K562 (cell line): Measurements from ENCODE around the gene PIK3CA. TPM values are rescaled to one million over a fixed set of nuclear protein-coding genes. Genes with fewer than 3 reads are reported as not detected.

Experiments used
- ATAC-seq: fragments of 200-7000 bp; cut with Tn5 transposase; 3 replicates; pipeline ENCODE4 v1.9.1; 2020; ENCODE audit warnings: moderate library complexity
- BruUV-seq: library from RNA; stranded (reverse); fragments of 400-500 nt; replicated peaks from 2 replicates; lab custom pipeline; 2021; lab: Mats Ljungman, UMichigan
- CTCF ChIA-PET: fragments of 300-600 bp; formaldehyde crosslinking; extraction: SDS; loops from one replicate; lab custom pipeline; 2021; ENCODE audit warnings: low intra/inter-chr PET ratio; lab: Yijun Ruan, JAX
- POLR2A ChIA-PET: fragments of 300-600, 350-650 bp; sonication (Branson Sonifier 250); formaldehyde crosslinking; extraction: SDS; loops from one replicate; lab custom pipeline; 2021; ENCODE audit warnings: antibody characterized with exemption, inconsistent platforms; lab: Yijun Ruan, JAX
- DNase-seq, 4 experiments: peaks; one replicate each; pipeline versions ENCODE4 v3.0.0 to v3.0.0-alpha.2; 2011 to 2018; ENCODE audit warnings: low spot score in 3 of 4, mixed read lengths in 3 of 4; ENCODE audit errors: extremely low read depth in 1 of 4
- FAIRE-seq: peaks from 2 replicates; lab custom pipeline; 2011; peaks lifted over from hg19 to GRCh38; lab: Jason Lieb, UNC
- H2AFZ ChIP-seq: 2 replicates; pipeline ENCODE4 v1.6.0; 2011; ENCODE audit warnings: low read depth, low read length, control low read depth, inconsistent platforms
- H3K27ac ChIP-seq: fragments of 200-600 bp; 3 replicates; pipeline ENCODE4 v1.8.0; 2011; ENCODE audit warnings: low read depth, mild to moderate bottlenecking, control low read depth, inconsistent platforms, low read length, moderate library complexity, mixed read lengths; ENCODE audit errors: extremely low read depth
- H3K27me3 ChIP-seq, 2 experiments: fragments of 300-600 bp in 1 of 2; 2 replicates in 1 of 2; 3 replicates in 1 of 2; pipeline versions ENCODE4 v1.6.0 to v1.8.0; 2011; ENCODE audit warnings: inconsistent platforms in 2 of 2, low read length in 2 of 2, mild to moderate bottlenecking in 1 of 2, mixed read lengths in 1 of 2, moderate library complexity in 1 of 2; ENCODE audit not compliant: control insufficient read depth in 2 of 2, insufficient read depth in 2 of 2
- H3K36me3 ChIP-seq: fragments of 300-600 bp; 3 replicates; pipeline ENCODE4 v1.8.0; 2011; ENCODE audit warnings: mild to moderate bottlenecking, low read length, inconsistent platforms; ENCODE audit not compliant: control insufficient read depth, insufficient read depth
- H3K4me1 ChIP-seq, 2 experiments: fragments of 200-600 bp in 1 of 2; replicated peaks in 1 of 2; 2 replicates in 1 of 2; 3 replicates in 1 of 2; pipeline versions ENCODE4 v1.5.1 to v1.8.0; 2011; ENCODE audit warnings: inconsistent platforms in 2 of 2, low read length in 2 of 2, mild to moderate bottlenecking in 1 of 2, mixed read lengths in 1 of 2, moderate library complexity in 1 of 2; ENCODE audit not compliant: control insufficient read depth in 2 of 2, insufficient read depth in 2 of 2
- H3K4me2 ChIP-seq: 2 replicates; pipeline ENCODE4 v1.6.1; 2011; ENCODE audit warnings: low read length, control low read depth, inconsistent platforms, mixed read lengths; ENCODE audit not compliant: insufficient read depth
- H3K4me3 ChIP-seq: fragments of 200-600 bp; sonication (generic), shearing (Covaris generic); 2 replicates; pipeline ENCODE4 v1.5.1; 2016; ENCODE audit warnings: control low read depth, inconsistent platforms
- H3K79me2 ChIP-seq: fragments of 200-600 bp; 3 replicates; pipeline ENCODE4 v1.8.0; 2011; ENCODE audit warnings: low read length, inconsistent platforms; ENCODE audit not compliant: control insufficient read depth, insufficient read depth
- H3K9ac ChIP-seq, 2 experiments: 2 replicates each; pipeline versions ENCODE4 v1.6.0 to v1.6.1; 2011; ENCODE audit warnings: low read depth in 2 of 2, low read length in 2 of 2, control low read depth in 1 of 2, inconsistent platforms in 1 of 2, mild to moderate bottlenecking in 1 of 2, mixed read lengths in 1 of 2; ENCODE audit not compliant: insufficient read depth in 1 of 2
- H3K9me1 ChIP-seq: one replicate; pipeline ENCODE4 v1.6.0; 2011; ENCODE audit warnings: inconsistent platforms, mild to moderate bottlenecking, low read length, moderate library complexity; ENCODE audit not compliant: control insufficient read depth, insufficient read depth
- H3K9me3 ChIP-seq: replicated peaks from 2 replicates; pipeline ENCODE4 v1.5.1; 2011; ENCODE audit warnings: low read depth, low read length, inconsistent platforms; ENCODE audit not compliant: control insufficient read depth, insufficient read depth
- H4K20me1 ChIP-seq: replicated peaks from 2 replicates; pipeline ENCODE4 v1.6.1; 2011; ENCODE audit warnings: low read length, inconsistent platforms, mixed read lengths; ENCODE audit not compliant: control insufficient read depth, insufficient read depth
- C11orf30 ChIP-seq: fragments of 450-650 bp; IDR thresholded peaks from 2 replicates; pipeline ENCODE4 v1.6.1; 2016; ENCODE audit warnings: low read depth, mild to moderate bottlenecking
- CBFA2T2 ChIP-seq: fragments of 450-650 bp; conservative IDR thresholded peaks from 2 replicates; pipeline ENCODE4 v1.6.1; 2017; ENCODE audit warnings: mild to moderate bottlenecking
- CEBPB ChIP-seq: fragments of 450-650 bp; IDR thresholded peaks from 2 replicates; pipeline ENCODE4 v1.6.1; 2016; ENCODE audit warnings: missing genetic modification characterization, missing compliant biosample characterization
- MAFK ChIP-seq: IDR thresholded peaks from 2 replicates; pipeline ENCODE4 v1.6.1; 2011; ENCODE audit warnings: low read length, improper control_type of control experiment
- NCOA4 ChIP-seq: fragments of 450-650 bp; IDR thresholded peaks from 2 replicates; pipeline ENCODE4 v1.6.1; 2018; ENCODE audit warnings: mild to moderate bottlenecking; ENCODE audit not compliant: partially characterized antibody
- PHF8 ChIP-seq: fragments of 200-600 bp; sonication (generic); IDR thresholded peaks from 2 replicates; pipeline ENCODE4 v1.6.1; 2012; ENCODE audit warnings: mixed run types, mild to moderate bottlenecking, inconsistent platforms, low read length, moderate library complexity, borderline replicate concordance
- TAF7 ChIP-seq: fragments of 450-650 bp; IDR thresholded peaks from 2 replicates; pipeline ENCODE4 v1.6.1; 2016; ENCODE audit warnings: missing genetic modification characterization, missing compliant biosample characterization
- YBX1 ChIP-seq: fragments of 450-650 bp; IDR thresholded peaks from 2 replicates; pipeline ENCODE4 v1.7.1; 2016; ENCODE audit warnings: mild to moderate bottlenecking
- ZNF316 ChIP-seq: fragments of 450-650 bp; IDR thresholded peaks from 2 replicates; pipeline ENCODE4 v1.6.1; 2016
- ZNF507 ChIP-seq: conservative IDR thresholded peaks from 2 replicates; pipeline ENCODE4 v1.6.1; 2017; ENCODE audit warnings: missing genetic modification characterization, missing compliant biosample characterization
- ZNF696 ChIP-seq: fragments of 250-450 bp; sonication (Bioruptor Pico); conservative IDR thresholded peaks from 2 replicates; pipeline ENCODE4 v1.4.0; 2020; ENCODE audit warnings: mild to moderate bottlenecking, moderate library complexity
- WGBS: fragments of 100-300 bp; shearing (Covaris generic); methylation state at CpG from one replicate; pipeline ENCODE4 v1.1.6; 2016; ENCODE audit warnings: low coverage, mixed read lengths; ENCODE audit not compliant: insufficient coverage; ENCODE audit errors: missing lambda C conversion rate; 5-methylcytosine and 5-hydroxymethylcytosine counted together
- in situ Hi-C: fragments of 300-500 bp; cut with MboI; formaldehyde crosslinking; loops from 4 replicates; pipeline ENCODE4 v1.15.0; 2018; ENCODE audit warnings: inconsistent platforms, mixed read lengths
- intact Hi-C: fragments of 100-400 bp; cut with micrococcal nuclease; formaldehyde crosslinking; loops from 2 replicates; pipeline ENCODE4 v1.14.2; 2022
- polyA plus RNA-seq, 8 experiments: library from polyadenylated mRNA; depleted of rRNA in 4 of 8; stranded (reverse) in 5 of 8; unstranded in 3 of 8; fragments of >200 nt; fragmentation: Nextera tagmentation in 2 of 8; fragmentation: Illumina TruSeq in 1 of 8; extraction: Ambion mirVana in 2 of 8; extraction: Trizol in 1 of 8; gene quantifications; 2 replicates each; pipeline versions ENCODE4 v1.2.1 to v1.2.3, GENCODE V29; 2011 to 2014; ENCODE audit warnings: inconsistent platforms in 1 of 8, missing spikeins in 1 of 8
- total RNA-seq, 7 experiments: library from RNA; depleted of rRNA in 6 of 7; stranded (reverse); fragments of >200 nt in 6 of 7; fragmentation: Illumina TruSeq in 2 of 7; extraction: Trizol in 2 of 7; gene quantifications; 2 replicates each; pipeline versions ENCODE4 v1.2.1 to v1.2.3, GENCODE V29; 2011 to 2021; ENCODE audit warnings: low replicate concordance in 1 of 7
- TF ChIP-seq, protein P1 (sequence below): fragments of 450-650 bp; IDR thresholded peaks from 2 replicates; pipeline ENCODE4 v1.6.1; 2016; ENCODE audit warnings: low read depth, mild to moderate bottlenecking, moderate library complexity
- TF ChIP-seq, protein P2 (sequence below): fragments of 450-650 bp; IDR thresholded peaks from 2 replicates; pipeline ENCODE4 v1.6.1; 2016; ENCODE audit warnings: low read depth
- TF ChIP-seq, protein P3 (sequence below): sonication (generic); formaldehyde crosslinking; IDR thresholded peaks from 2 replicates; pipeline ENCODE4 v1.4.0; 2020; ENCODE audit warnings: mild to moderate bottlenecking, missing genetic modification reagents

Gene PIK3CA
- total and polyA plus RNA-seq, 9 of the 15 experiments (the other 6 are each of a cell fraction or from before 2014, with no cell fraction given) = 3.8 to 19.4 (median 10.8) TPM

DNA sequence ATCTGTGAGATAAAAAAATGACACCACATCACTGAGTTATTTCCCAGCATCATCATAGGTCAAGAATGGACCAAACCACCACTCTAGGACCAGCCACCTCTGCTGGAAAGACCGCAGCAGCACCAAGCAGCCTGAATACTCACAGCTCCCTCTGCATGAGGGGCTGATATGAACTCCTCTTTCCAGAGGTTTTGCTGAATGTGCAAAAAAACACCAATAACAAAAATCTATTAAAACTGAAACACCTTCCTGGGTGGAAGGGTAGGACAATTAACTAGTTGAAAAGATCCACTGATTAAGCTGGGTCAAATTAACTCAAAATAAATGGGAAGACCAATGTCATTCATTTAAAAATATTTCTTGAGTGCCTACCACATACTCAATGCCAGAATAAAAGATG is 131.7 kb downstream of the PIK3CA start:
- no peak overlapping the region for H3K4me3 ChIP-seq
- H3K4me1 ChIP-seq = peaks cover 6 to 13% of the 10 kb centered on the region in 2 experiments; a peak in 4 of 5 replicates
- H3K79me2 ChIP-seq = no peaks in the 10 kb centered on the region
- 79% methylated on average over 1 of the region's 1 CpG for WGBS
- H2AFZ ChIP-seq = no peak overlapping the region
- ChIA-PET CTCF (no interaction called here), POLR2A (interaction anchor here (0.9 to 1.2 kb wide), 3 partner anchors 8 to 12 kb away, joined by 3 to 5 read pairs (median 3); no protein-coding TSS in a partner anchor)
- FAIRE-seq = no peak
- in situ Hi-C loops = no loop called here
- H4K20me1 ChIP-seq = no peaks in the 10 kb centered on the region
- no peaks in the 10 kb centered on the region for H3K9me3 ChIP-seq
- ATAC-seq = 0 out of 3 replicates have a peak, but pooled peaks have one; percentile 24
- no peak overlapping the region for H3K27ac ChIP-seq
- BruUV-seq = no TSS peak
- H3K36me3 ChIP-seq = no peaks in the 10 kb centered on the region
- no peaks in the 10 kb centered on the region for H3K27me3 ChIP-seq
- intact Hi-C loops = no loop called here
- H3K9me1 ChIP-seq = no peaks in the 10 kb centered on the region
- H3K4me2 ChIP-seq = no peak overlapping the region
- DNase-seq = no peak
- H3K9ac ChIP-seq = no peak overlapping the region
- TF ChIP-seq, protein P1, sequence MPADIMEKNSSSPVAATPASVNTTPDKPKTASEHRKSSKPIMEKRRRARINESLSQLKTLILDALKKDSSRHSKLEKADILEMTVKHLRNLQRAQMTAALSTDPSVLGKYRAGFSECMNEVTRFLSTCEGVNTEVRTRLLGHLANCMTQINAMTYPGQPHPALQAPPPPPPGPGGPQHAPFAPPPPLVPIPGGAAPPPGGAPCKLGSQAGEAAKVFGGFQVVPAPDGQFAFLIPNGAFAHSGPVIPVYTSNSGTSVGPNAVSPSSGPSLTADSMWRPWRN = no peak
- TF ChIP-seq, protein P2, sequence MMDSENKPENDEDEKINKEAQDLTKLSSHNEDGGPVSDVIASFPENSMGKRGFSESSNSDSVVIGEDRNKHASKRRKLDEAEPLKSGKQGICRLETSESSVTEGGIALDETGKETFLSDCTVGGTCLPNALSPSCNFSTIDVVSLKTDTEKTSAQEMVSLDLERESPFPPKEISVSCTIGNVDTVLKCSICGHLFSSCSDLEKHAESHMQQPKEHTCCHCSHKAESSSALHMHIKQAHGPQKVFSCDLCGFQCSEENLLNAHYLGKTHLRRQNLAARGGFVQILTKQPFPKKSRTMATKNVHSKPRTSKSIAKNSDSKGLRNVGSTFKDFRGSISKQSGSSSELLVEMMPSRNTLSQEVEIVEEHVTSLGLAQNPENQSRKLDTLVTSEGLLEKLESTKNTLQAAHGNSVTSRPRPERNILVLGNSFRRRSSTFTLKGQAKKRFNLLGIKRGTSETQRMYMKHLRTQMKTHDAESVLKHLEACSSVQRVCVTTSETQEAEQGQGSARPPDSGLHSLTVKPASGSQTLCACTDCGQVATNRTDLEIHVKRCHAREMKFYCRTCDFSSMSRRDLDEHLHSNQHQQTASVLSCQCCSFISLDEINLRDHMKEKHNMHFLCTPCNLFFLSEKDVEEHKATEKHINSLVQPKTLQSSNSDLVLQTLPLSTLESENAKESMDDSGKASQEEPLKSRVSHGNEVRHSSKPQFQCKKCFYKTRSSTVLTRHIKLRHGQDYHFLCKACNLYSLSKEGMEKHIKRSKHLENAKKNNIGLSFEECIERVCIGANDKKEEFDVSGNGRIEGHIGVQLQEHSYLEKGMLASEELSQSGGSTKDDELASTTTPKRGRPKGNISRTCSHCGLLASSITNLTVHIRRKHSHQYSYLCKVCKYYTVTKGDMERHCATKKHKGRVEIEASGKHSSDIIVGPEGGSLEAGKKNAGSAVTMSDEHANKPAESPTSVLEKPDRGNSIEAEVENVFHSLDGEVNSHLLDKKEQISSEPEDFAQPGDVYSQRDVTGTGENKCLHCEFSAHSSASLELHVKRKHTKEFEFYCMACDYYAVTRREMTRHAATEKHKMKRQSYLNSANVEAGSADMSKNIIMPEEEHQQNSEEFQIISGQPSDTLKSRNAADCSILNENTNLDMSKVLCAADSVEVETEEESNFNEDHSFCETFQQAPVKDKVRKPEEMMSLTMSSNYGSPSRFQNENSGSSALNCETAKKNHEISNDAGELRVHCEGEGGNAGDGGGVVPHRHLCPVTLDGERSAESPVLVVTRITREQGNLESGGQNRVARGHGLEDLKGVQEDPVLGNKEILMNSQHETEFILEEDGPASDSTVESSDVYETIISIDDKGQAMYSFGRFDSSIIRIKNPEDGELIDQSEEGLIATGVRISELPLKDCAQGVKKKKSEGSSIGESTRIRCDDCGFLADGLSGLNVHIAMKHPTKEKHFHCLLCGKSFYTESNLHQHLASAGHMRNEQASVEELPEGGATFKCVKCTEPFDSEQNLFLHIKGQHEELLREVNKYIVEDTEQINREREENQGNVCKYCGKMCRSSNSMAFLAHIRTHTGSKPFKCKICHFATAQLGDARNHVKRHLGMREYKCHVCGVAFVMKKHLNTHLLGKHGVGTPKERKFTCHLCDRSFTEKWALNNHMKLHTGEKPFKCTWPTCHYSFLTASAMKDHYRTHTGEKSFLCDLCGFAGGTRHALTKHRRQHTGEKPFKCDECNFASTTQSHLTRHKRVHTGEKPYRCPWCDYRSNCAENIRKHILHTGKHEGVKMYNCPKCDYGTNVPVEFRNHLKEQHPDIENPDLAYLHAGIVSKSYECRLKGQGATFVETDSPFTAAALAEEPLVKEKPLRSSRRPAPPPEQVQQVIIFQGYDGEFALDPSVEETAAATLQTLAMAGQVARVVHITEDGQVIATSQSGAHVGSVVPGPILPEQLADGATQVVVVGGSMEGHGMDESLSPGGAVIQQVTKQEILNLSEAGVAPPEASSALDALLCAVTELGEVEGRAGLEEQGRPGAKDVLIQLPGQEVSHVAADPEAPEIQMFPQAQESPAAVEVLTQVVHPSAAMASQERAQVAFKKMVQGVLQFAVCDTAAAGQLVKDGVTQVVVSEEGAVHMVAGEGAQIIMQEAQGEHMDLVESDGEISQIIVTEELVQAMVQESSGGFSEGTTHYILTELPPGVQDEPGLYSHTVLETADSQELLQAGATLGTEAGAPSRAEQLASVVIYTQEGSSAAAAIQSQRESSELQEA = no peak
- TF ChIP-seq ZNF507 (tag) (no peak), PHF8 (no peak), CBFA2T2 (no peak), CEBPB (tag) (no peak), ZNF696 (no peak), C11orf30 (peak; percentile 94), YBX1 (no peak), NCOA4 (no peak), ZNF316 (peak; percentile 97), TAF7 (tag) (no peak), MAFK (peak; percentile 92)
- TF ChIP-seq, protein P3, sequence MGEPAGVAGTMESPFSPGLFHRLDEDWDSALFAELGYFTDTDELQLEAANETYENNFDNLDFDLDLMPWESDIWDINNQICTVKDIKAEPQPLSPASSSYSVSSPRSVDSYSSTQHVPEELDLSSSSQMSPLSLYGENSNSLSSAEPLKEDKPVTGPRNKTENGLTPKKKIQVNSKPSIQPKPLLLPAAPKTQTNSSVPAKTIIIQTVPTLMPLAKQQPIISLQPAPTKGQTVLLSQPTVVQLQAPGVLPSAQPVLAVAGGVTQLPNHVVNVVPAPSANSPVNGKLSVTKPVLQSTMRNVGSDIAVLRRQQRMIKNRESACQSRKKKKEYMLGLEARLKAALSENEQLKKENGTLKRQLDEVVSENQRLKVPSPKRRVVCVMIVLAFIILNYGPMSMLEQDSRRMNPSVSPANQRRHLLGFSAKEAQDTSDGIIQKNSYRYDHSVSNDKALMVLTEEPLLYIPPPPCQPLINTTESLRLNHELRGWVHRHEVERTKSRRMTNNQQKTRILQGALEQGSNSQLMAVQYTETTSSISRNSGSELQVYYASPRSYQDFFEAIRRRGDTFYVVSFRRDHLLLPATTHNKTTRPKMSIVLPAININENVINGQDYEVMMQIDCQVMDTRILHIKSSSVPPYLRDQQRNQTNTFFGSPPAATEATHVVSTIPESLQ (CRISPR knock-in tag) = no peak
